GM21825 (cell line): ENCODE measurements around the gene ELMOD3.
A peak's percentile ranks its signal among the peaks of the same experiment; 100 is the strongest.
"Not testable (repeated sequence)": the region's sequence is repeated elsewhere in the genome, so short reads cannot be mapped to it uniquely, and the experiment has no call there.

Source experiments
- ATAC-seq: cut with Tn5 transposase; IDR thresholded peaks from one replicate; pipeline ENCODE4 v1.9.1; 2021; ENCODE audit warnings: mild to moderate bottlenecking, moderate library complexity; ENCODE audit not compliant: unreplicated experiment

The ELMOD3 gene

DNA sequence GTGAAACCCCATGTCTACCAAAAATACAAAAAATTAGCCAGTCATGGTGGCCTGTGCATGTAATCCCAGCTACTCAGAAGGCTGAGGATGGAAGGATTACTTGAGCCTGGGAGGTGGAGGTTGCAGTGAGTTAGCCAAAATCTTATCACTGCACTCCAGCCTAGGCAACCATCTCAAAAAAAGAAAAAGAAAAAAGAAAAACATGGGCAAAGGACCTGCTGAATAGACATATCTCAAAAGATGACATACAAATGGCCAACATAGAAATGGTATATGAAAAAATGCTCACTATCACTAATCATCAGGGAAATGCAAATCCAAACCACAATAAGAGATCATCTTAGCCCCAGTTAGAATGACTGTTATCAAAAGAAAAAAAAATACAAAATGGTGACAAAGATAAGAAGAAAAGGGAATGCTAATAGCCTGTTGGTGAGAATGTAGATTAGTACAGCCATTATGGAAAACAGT is 25.4 kb upstream of the ELMOD3 start:
- ATAC-seq = no peak

DNA sequence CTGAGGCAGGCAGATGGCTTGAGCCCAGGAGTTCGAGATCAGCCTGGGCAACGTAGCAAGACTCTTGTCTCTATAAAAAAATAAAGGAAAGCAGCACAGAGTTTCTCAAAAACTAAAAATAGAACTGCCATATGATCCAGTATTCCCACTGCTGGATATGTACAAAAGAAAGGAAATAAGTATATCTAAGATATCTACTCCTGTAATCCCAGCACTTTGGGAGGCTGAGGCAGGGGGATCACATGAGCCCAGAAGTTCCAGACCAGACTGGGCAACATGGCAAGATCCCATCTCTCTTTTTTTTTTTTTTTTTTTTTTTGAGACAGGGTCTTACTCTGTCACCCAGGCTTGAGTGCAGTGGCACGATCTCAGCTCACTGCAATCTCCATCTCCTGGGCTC is 24.9 kb upstream of the ELMOD3 start:
- not testable (repeated sequence) for ATAC-seq

DNA sequence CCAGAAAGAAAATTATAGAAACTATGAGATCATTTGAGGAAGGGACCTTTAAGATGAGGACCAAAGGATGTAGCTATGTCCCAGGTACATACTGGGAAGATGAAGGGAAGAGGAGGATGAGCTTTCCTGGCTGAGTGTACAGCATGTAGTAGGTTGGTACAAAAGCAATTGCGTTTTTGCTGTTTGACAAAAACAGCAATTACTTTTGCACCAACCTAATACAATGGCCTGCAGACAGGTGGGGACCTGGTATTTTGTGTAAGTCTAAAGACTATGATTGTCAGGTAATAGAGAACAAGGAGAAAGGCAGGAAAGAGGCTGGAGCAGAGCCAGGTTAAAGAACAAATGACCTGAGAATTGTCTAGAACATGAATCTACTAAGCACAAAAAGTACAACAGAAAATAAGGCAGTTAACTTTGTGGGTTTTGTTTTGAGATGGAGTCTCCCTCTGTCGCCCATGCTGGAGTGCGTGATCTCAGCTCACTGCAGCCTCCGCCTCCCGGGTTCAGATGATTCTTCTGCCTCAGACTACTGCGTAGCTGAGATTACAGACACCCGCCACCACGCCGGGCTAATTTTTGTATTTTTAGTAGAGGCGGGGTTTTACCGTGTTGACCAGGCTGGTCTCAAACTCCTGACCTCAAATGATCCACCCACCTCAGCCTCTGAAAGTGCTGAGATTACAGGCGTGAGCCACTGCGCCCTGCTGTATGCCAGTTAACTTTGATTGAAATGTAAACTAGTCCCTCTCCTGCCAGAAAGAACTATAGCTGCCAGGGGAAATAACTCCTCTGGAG is 23.5 kb upstream of the ELMOD3 start:
- ATAC-seq = no peak

DNA sequence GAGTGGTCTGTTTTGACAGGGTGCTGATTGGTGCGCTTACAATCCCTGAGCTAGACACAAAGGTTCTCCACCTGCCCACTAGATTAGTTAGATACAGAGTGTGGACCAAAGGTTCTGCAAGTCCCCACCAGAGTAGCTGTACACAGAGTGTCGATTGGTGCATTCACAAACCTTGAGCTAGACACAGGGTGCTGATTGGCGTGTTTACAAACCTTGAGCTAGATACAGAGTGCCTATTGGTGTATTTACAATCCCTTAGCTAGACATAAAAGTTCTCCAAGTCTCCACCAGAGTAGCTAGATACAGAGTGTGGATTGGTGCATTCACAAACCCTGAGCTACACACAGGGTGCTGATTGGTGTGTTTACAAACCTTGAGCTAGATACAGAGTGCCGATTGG is 20.7 kb upstream of the ELMOD3 start:
- ATAC-seq = not testable (repeated sequence)

DNA sequence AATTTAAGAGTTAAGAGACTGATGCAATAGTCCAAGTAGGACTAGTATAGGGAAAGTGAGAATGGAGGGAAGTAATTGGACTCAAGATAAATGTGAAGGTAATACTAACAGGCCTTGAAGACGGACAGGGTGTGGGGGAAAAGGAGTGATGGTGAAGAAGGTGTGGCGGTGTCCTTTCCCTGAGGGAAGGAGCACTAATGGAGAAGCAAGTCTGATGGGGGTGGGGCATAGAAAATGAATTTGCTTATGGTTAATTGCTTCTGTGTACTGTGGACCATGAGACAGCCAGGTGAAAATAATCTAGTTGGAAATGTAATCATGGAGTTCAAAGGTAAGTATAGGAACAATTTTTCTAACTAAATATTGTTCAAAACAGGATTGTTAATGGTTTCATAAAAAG is 19.6 kb upstream of the ELMOD3 start:
- no peak for ATAC-seq

DNA sequence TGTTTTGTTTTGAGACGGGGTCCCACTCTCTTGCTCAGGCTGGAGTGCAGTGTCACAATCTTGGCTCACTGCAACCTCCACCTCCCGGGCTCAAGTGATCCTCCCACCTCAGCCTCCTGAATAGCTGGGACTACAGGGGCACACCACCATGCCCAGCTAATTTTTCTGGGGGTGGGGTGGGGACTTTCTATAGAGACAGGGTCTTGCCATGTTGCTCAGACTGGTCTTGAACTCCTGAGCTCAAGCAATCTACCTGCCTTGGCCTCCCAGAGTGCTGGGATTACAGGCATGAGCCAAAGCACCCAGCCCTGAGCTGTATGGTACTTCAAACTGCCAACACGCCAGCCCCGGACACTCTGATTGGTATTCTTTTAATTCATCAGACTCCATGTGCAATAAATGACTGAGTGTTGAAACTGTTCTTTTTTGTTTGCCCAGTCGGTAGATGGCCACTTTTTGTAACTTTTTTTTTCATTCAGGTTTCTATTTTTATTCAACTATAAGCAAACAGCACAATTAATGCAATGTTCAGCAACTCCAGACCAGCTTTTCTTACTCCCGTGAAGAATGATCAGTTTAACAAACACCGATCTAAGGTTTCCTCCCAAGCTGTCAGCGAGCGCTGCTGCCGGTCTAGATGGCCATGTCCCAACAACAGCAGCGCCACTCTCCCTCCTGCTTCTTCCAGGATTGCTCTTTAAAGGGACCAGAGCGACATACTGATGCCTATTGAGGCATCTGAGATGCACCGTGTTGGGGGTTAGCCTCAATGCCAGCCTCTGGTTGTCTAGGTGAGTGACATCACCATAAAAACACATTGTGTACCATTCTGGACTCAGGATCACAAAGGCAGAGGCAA is 14.3 kb upstream of the ELMOD3 start:
- no peak for ATAC-seq

DNA sequence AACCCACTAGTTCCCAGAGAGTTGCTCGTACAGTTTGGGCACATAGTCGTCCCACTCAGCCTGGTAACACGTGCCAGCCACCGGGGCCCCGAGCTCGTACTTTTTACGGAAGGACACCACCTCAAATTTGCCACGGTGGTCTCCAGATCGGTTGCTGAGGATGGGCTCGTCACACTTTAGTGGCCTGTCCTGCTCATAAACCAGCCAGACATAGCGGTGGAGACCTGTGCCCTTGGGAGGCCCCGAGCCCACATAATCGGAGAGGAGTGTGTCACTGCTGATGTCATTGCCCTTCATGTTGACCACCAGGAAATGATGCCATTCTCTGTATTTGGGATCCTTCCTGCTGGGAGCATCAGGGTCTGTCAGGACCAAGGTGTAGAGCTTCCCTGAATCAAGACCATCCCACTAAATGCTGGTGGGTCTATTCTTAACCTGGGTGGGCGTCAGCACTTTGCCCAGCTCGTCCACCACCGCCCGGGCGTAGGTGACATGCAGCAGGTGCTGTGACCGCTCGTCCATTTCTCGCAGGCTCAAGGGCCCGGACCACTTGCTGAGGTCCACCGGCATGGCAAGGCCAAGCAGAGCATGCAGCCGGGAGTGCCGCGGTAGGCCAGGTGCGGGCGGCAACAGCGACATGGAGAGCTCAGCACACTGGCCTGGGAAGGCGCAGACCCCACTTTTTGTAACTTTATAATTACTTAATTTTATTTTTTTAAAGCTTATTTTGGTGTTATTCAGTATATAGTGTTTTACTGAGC is 13.1 kb upstream of the ELMOD3 start:
- no peak for ATAC-seq

DNA sequence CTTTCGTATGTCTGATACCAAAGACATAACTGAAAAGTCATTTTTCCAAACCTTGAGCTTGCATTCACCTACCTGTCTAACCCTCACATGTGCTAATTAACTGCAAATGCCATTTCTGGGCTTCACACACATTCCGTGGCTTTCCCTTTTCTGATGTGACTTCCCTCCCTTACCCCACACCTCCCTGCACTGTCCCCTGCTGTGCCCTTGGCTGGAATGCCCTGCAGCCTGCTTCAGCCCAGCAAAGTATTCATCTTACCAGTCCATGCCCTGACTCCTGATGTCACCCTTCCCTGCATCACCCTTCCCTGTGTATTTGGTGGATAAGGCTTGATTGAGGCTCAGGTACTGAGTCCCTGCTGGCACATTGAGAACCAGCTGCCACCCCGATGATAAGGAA is 12.4 kb upstream of the ELMOD3 start:
- no peak for ATAC-seq

DNA sequence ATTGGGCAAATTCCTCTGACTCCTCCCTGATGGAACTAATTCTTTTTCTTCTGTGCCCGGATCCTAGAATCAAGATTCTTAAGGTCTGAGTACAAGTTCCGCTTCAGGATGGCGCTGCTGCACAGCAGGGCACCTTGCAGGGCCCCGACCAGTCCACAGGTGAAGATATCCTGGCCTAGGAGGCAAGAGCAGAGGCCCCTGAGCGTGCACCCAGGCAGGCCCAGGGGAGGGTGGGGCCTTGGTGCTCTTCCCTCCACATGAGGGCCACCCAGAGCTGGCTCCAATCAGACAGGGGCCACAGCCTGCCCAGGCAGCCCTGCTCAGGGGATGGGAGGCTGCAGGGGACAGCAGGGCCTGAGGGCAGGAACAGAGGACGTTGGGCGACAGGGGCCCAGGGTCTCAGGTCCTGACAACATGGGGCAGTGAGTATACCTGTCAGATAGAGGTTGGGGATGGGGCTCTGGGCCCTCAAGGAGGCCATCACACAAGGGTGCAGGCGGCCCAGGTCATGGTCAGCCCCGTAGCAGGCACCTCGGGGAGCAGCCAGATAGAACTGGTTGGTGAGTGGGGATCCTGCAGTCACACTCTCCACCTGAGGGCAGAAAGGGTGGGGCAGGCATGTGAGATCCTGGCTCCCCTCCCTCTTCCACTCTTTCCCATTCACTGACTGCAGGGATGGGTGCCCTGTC is 11.2 kb upstream of the ELMOD3 start:
- ATAC-seq = not testable (repeated sequence)

DNA sequence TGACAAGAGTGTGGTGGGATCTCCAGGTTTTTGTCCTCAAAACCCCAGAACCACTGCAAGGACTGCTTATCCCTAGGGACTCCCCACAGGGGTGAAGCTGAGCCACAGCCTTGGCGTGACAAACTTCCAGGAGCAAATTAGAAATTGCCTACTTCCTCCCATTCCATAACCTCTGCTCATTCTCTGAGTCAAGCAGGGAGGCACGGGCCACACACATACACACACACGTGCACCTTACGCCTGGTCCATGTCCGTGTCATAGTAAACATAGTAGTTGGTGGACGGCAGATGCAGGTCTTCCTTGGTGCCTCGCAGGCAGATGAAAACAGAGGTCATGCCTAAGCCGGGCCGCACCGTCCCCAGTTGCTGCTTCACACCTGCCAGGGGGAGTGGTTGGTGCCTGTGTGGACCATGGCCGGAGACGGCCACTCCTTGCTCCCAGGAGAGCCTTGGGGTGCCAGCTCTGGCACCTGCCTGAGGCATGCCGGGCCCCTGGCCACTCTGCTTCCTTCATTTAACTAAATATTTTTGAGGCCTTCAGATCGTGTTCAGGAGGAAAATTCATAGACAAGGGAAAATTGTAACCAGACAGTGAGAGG is 10.1 kb upstream of the ELMOD3 start:
- no peak for ATAC-seq

DNA sequence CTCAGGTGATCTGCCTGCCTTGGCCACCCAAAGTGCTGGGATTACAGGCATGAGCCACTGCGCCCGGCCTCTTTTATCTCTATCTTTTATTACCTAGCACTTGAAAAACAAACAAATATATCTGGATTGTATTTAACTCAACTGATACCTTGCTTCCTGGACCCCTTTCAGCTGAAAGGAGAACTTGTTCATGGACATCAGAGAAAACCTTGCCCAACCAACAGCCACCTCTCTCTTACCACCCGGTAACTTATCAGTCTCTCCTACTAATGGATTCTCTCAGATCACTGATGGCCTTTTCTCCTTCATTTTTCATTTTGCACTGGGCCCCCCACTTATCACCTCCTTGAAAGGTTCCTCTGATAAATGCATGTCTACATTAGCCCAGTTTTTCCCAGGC is 7.0 kb upstream of the ELMOD3 start:
- no peak for ATAC-seq

DNA sequence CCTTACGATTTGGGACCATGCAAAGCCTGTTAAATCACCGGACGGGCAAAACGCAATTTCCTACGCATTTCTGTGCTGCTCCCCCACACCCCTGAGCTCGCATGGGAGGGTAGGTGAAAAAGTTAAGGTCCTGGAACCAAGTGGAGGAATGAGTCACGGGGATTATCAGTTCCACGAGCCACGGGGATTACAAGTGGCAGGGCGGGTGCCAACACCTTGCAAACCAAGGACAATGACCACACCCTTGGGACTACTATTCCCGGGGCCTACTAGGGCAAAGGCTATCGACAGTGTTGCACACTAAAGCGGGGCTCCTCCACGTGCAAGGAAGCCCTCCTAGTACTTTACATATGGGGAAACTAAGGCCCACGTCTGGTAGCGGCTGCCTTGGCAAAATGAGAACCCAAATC is 688 bp upstream of the ELMOD3 start:
- peak; percentile 3 for ATAC-seq

DNA sequence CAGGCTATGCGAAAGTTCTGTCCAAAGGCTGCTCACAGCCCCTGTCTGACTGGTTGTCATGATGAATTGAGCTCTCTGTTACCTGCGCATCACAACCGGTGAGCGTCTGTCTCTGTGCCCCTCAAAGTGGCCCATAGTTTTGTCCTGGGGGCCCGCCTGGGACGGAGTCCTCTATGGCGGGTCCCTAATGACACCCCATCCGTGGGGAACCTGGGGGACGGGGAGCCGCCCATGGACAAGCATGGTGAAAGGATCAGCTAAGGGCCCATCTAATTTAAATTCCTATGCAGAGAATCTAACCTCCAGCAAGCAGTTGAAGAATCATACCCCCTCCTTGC is 473 bp downstream of the ELMOD3 start:
- ATAC-seq = peak; percentile 4

DNA sequence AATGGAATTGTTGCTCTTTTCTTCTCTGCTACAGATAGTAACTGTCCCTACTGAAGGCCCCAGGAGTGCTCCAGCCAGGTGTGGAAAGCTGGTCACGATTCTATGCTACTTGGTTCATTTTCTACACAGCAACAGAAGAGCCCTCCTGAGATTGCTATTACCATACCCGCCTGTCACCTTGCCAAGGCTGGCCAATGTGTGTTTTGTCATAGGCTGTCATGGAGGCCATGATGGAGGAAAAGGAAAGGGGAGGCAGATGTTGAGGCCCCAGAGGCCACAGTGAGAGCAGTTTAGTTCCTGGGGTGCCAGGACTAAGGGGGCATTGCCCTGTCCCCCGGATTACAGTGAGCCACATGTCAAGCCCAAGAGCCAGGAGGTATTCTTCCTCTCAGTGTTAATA is 952 bp downstream of the ELMOD3 start:
- no peak for ATAC-seq

DNA sequence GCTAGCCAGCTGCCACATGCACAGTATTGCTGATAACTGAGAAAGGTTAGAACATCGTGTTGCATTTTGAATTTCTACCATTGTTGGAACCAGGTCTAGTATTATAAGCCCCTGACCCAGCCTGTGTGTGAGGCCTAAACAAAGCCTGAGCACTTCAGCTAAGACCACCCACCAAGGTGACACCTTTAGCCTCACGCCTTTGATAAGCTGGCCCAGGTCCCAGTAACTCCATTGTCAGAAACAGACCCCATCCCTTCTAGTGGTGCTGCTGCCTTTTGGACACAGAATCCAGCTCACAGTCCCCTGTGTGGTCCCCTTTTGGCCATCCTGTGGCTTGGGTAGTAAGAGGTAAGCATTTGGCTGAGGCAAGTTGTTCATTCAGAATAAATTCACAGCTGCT is 1.6 kb downstream of the ELMOD3 start:
- ATAC-seq = no peak

DNA sequence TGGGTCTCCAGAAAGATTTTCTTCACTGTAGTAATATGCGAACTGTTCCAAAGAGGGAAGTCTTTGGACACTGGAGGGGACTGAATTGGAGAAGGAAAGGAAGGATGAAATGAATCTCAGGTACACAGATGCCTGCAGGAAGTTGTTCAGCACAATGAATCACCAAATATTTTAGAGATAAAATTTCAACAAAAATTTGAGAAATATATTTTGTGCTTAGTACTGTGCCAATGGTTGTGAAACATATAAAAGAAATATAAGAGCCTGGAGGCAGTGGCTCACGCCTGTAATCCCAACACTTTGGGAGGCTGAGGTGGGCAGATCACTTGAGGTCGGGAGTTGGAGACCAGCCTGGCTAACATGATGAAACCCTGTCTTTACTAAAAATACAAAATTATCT is 3.2 kb downstream of the ELMOD3 start:
- ATAC-seq = no peak

DNA sequence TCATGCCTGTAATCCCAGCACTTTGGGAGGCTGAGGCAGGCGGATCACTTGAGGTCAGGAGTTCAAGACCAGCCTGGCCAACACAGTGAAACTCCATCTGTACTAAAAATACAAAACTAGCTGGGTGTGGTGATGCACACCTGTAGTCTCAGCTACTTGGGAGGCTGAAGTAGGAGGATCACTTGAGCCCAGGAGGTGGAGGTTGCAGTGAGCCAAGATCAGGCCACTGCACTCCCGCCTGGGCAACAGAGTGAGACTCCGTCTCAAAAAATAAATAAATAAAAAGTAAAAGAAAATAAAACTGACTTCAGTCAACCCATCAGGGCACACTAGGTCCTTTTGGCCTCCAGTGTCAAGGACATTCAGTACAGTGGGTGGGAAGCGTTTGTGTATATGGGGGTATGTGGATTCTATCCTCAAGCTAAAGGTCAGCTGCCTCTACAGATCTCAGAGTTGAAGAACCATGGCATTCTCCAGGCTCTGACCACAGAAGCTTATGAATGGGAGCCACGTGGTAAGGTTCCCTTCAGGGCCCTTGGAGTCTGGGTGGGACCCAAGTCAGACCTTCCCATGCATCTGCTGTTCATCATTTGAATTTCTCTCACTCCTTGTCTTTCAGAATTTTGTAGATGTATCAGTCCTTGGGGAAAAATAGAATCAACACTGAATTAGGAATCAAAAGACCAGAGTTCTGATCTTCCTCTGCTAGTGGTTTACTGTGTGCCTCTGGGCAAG is 8.3 kb downstream of the ELMOD3 start:
- ATAC-seq = not testable (repeated sequence)

DNA sequence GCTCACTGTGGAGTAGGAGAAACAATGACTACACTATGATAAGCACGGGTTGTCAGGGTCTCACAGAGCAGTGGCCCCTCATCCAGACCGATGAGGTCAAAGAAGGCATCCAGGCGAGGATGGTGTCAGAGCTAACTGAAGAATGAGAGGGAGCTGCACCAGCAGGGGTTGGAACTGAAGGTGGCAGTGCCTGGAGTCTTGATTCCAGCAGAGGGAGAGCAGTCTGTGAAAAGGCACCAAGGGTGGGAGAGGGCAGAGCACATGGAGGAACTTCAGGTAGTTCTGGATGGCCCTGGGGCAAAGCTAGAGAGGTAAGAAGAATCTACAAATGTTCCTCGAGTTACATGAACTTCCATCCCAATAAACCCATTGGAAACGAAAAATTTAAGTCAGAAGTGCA is 12.6 kb downstream of the ELMOD3 start:
- no peak for ATAC-seq

DNA sequence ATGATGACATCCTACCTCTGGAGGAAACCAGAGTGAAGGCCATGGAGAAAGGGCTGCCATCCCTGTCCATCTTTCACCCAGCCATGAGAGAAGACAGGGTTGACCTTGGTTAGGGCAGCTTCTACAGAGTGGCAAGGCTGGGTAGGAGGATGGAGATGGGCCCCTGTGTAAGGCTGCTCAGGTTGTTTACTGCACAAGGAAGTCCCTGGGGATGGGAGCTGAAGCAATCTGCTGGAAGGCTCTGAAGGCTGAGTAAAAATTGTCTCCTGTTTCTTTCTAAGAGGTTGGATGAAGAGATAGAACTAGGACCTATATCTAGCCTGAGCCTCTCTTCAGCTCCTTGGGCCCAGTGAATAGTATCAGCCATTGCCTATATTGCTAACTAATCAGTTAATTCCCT is 14.4 kb downstream of the ELMOD3 start:
- ATAC-seq = no peak

DNA sequence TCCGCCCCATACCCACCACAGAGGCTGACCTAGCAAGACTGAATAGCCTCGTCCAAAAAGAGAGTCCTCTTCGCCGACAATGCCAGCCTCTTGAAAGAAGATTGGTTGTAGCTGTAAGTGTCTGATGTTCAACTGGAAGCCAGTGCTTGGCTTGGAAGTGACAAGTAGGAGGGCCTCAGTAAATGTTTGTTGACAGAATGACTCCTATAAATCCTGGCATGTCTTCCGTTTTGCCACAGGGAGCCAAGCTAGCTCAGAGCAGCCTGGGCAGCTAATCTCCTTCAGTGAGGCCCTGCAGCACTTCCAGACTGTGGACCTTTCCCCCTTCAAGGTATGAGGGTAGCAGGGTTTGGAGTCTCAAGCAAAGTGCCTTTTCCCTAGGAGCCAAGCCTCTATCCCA is 14.9 kb downstream of the ELMOD3 start:
- ATAC-seq = no peak
